ENCODE measurements around the gene ZNF598.

GRCh38 chr16:1993731-1994131, 15.9 kb downstream of the ZNF598 start:
- TF ChIP-seq, protein P1, sequence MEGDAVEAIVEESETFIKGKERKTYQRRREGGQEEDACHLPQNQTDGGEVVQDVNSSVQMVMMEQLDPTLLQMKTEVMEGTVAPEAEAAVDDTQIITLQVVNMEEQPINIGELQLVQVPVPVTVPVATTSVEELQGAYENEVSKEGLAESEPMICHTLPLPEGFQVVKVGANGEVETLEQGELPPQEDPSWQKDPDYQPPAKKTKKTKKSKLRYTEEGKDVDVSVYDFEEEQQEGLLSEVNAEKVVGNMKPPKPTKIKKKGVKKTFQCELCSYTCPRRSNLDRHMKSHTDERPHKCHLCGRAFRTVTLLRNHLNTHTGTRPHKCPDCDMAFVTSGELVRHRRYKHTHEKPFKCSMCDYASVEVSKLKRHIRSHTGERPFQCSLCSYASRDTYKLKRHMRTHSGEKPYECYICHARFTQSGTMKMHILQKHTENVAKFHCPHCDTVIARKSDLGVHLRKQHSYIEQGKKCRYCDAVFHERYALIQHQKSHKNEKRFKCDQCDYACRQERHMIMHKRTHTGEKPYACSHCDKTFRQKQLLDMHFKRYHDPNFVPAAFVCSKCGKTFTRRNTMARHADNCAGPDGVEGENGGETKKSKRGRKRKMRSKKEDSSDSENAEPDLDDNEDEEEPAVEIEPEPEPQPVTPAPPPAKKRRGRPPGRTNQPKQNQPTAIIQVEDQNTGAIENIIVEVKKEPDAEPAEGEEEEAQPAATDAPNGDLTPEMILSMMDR (IDR thresholded peaks at IDR 0.05; ENCODE audit: insufficient read depth, low read length, poor library complexity, severe bottlenecking): no peak
- no peak for TF ChIP-seq EZH2phosphoT487 (conservative IDR thresholded peaks at IDR 0.05; ENCODE audit: low read length)

All from SU-DHL-6 (cell line).